ENCODE measurements around the gene CACNA2D4. TPM values are rescaled to one million over a fixed set of nuclear protein-coding genes. Genes with fewer than 3 reads are reported as not detected.
"Not testable (repeated sequence)": the region's sequence is repeated elsewhere in the genome, so short reads cannot be mapped to it uniquely, and the experiment has no call there.

The CACNA2D4 gene
- total and polyA plus RNA-seq, 4 donors: 0.95 to 1.8 (median 1.7) TPM

GRCh38 chr12:1946296-1946695 lies 27.8 kb upstream of the CACNA2D4 start:
- no peaks in the 10 kb centered on the region for H3K27me3 ChIP-seq (ENCODE audit: control insufficient read depth, insufficient read depth, low read length)
- H3K4me1 ChIP-seq (ENCODE audit: control insufficient read depth, insufficient read depth, low read length): peaks cover 4% of the 10 kb centered on the region
- H3K4me3 ChIP-seq (ENCODE audit: low read depth, low read length): no peak overlapping the region
- 85% methylated on average over 3 of the region's 3 CpGs for WGBS (ENCODE audit: insufficient coverage)
- DNase-seq (ENCODE audit: low read depth in 4 of 6, low spot score in 6 of 6): no peak
- H3K9me3 ChIP-seq (ENCODE audit: control insufficient read depth, insufficient read depth, low read length): no peaks in the 10 kb centered on the region
- H3K27ac ChIP-seq (ENCODE audit: low read depth, low read length): no peak overlapping the region
- H3K36me3 ChIP-seq (ENCODE audit: control insufficient read depth, insufficient read depth, low read length): peaks cover 42% of the 10 kb centered on the region

- not testable (repeated sequence) for H3K4me3 ChIP-seq (ENCODE audit: low read depth, low read length); H3K4me1 ChIP-seq (ENCODE audit: control insufficient read depth, insufficient read depth, low read length); DNase-seq (ENCODE audit: low read depth in 4 of 6, low spot score in 6 of 6); H3K27ac ChIP-seq (ENCODE audit: low read depth, low read length); H3K9me3 ChIP-seq (ENCODE audit: control insufficient read depth, insufficient read depth, low read length); H3K27me3 ChIP-seq (ENCODE audit: control insufficient read depth, insufficient read depth, low read length)
- WGBS (ENCODE audit: insufficient coverage): no CpG with 5 or more reads among the region's 5 CpGs
- H3K36me3 ChIP-seq (ENCODE audit: control insufficient read depth, insufficient read depth, low read length): peaks cover 38% of the 10 kb centered on the region
Measured at GRCh38 chr12:1945502-1945901, 27.1 kb upstream of the CACNA2D4 start.

- no peaks in the 10 kb centered on the region for H3K9me3 ChIP-seq (ENCODE audit: control insufficient read depth, insufficient read depth, low read length)
- peaks cover 17% of the 10 kb centered on the region for H3K36me3 ChIP-seq (ENCODE audit: control insufficient read depth, insufficient read depth, low read length)
- 20% methylated on average over 5 of the region's 16 CpGs for WGBS (ENCODE audit: insufficient coverage)
- peak; percentile 80 to 98 (median 88) for DNase-seq (ENCODE audit: low read depth in 4 of 6, low spot score in 6 of 6)
- no peak overlapping the region for H3K4me3 ChIP-seq (ENCODE audit: low read depth, low read length)
- peaks cover 26% of the 10 kb centered on the region for H3K4me1 ChIP-seq (ENCODE audit: control insufficient read depth, insufficient read depth, low read length)
- no peaks in the 10 kb centered on the region for H3K27me3 ChIP-seq (ENCODE audit: control insufficient read depth, insufficient read depth, low read length)
- H3K27ac ChIP-seq (ENCODE audit: low read depth, low read length): peak overlapping the region; percentile 49
Measured at GRCh38 chr12:1939801-1940607, 21.6 kb upstream of the CACNA2D4 start.

- H3K27me3 ChIP-seq (ENCODE audit: control insufficient read depth, insufficient read depth, low read length): no peaks in the 10 kb centered on the region
- H3K36me3 ChIP-seq (ENCODE audit: control insufficient read depth, insufficient read depth, low read length): peaks cover 20% of the 10 kb centered on the region
- no peaks in the 10 kb centered on the region for H3K9me3 ChIP-seq (ENCODE audit: control insufficient read depth, insufficient read depth, low read length)
- WGBS (ENCODE audit: insufficient coverage): 21% methylated on average over 3 of the region's 10 CpGs
- H3K27ac ChIP-seq (ENCODE audit: low read depth, low read length): peak overlapping the region; percentile 49
- peaks cover 26% of the 10 kb centered on the region for H3K4me1 ChIP-seq (ENCODE audit: control insufficient read depth, insufficient read depth, low read length)
- no peak overlapping the region for H3K4me3 ChIP-seq (ENCODE audit: low read depth, low read length)
- DNase-seq (ENCODE audit: low read depth in 4 of 6, low spot score in 6 of 6): no peak
Measured at GRCh38 chr12:1939331-1939730, 20.9 kb upstream of the CACNA2D4 start.

- Histone ChIP-seq H3K36me3 (ENCODE audit: control insufficient read depth, insufficient read depth, low read length) (peaks cover 20% of the 10 kb centered on the region), H3K9me3 (ENCODE audit: control insufficient read depth, insufficient read depth, low read length) (no peaks in the 10 kb centered on the region), H3K4me3 (ENCODE audit: low read depth, low read length) (no peak overlapping the region), H3K27me3 (ENCODE audit: control insufficient read depth, insufficient read depth, low read length) (no peaks in the 10 kb centered on the region), H3K27ac (ENCODE audit: low read depth, low read length) (no peak overlapping the region), H3K4me1 (ENCODE audit: control insufficient read depth, insufficient read depth, low read length) (peaks cover 36% of the 10 kb centered on the region)
- peak in 1 of 6 donors; percentile 24 for DNase-seq (ENCODE audit: low read depth in 4 of 6, low spot score in 6 of 6)
- 60% methylated on average over 4 of the region's 12 CpGs for WGBS (ENCODE audit: insufficient coverage)
Measured at GRCh38 chr12:1937481-1938224, 19.2 kb upstream of the CACNA2D4 start.

- H3K27me3 ChIP-seq (ENCODE audit: control insufficient read depth, insufficient read depth, low read length): no peaks in the 10 kb centered on the region
- H3K4me3 ChIP-seq (ENCODE audit: low read depth, low read length): no peak overlapping the region
- H3K27ac ChIP-seq (ENCODE audit: low read depth, low read length): peak overlapping the region; percentile 29
- H3K36me3 ChIP-seq (ENCODE audit: control insufficient read depth, insufficient read depth, low read length): peaks cover 20% of the 10 kb centered on the region
- H3K9me3 ChIP-seq (ENCODE audit: control insufficient read depth, insufficient read depth, low read length): no peaks in the 10 kb centered on the region
- peak in 2 of 6 donors; percentile 72 to 91 for DNase-seq (ENCODE audit: low read depth in 4 of 6, low spot score in 6 of 6)
- 50% methylated on average over 21 of the region's 25 CpGs for WGBS (ENCODE audit: insufficient coverage)
- H3K4me1 ChIP-seq (ENCODE audit: control insufficient read depth, insufficient read depth, low read length): peaks cover 43% of the 10 kb centered on the region
Measured at GRCh38 chr12:1936406-1937320, 18.2 kb upstream of the CACNA2D4 start.

GRCh38 chr12:1935700-1936378 lies 17.4 kb upstream of the CACNA2D4 start:
- Histone ChIP-seq H3K9me3 (ENCODE audit: control insufficient read depth, insufficient read depth, low read length) (no peaks in the 10 kb centered on the region), H3K4me1 (ENCODE audit: control insufficient read depth, insufficient read depth, low read length) (peaks cover 43% of the 10 kb centered on the region), H3K27me3 (ENCODE audit: control insufficient read depth, insufficient read depth, low read length) (no peaks in the 10 kb centered on the region), H3K4me3 (ENCODE audit: low read depth, low read length) (no peak overlapping the region), H3K36me3 (ENCODE audit: control insufficient read depth, insufficient read depth, low read length) (peaks cover 23% of the 10 kb centered on the region), H3K27ac (ENCODE audit: low read depth, low read length) (no peak overlapping the region)
- 66% methylated on average over 14 of the region's 21 CpGs for WGBS (ENCODE audit: insufficient coverage)
- DNase-seq (ENCODE audit: low read depth in 4 of 6, low spot score in 6 of 6): no peak

GRCh38 chr12:1935242-1935641 lies 16.8 kb upstream of the CACNA2D4 start:
- H3K27ac ChIP-seq (ENCODE audit: low read depth, low read length): no peak overlapping the region
- H3K4me1 ChIP-seq (ENCODE audit: control insufficient read depth, insufficient read depth, low read length): peaks cover 43% of the 10 kb centered on the region
- H3K27me3 ChIP-seq (ENCODE audit: control insufficient read depth, insufficient read depth, low read length): peaks cover under 1% of the 10 kb centered on the region
- WGBS (ENCODE audit: insufficient coverage): 94% methylated on average over 6 of the region's 10 CpGs
- H3K4me3 ChIP-seq (ENCODE audit: low read depth, low read length): no peak overlapping the region
- H3K9me3 ChIP-seq (ENCODE audit: control insufficient read depth, insufficient read depth, low read length): no peaks in the 10 kb centered on the region
- no peak for DNase-seq (ENCODE audit: low read depth in 4 of 6, low spot score in 6 of 6)
- H3K36me3 ChIP-seq (ENCODE audit: control insufficient read depth, insufficient read depth, low read length): peaks cover 24% of the 10 kb centered on the region

GRCh38 chr12:1934831-1935230 lies 16.4 kb upstream of the CACNA2D4 start:
- Histone ChIP-seq H3K36me3 (ENCODE audit: control insufficient read depth, insufficient read depth, low read length) (peaks cover 24% of the 10 kb centered on the region), H3K9me3 (ENCODE audit: control insufficient read depth, insufficient read depth, low read length) (no peaks in the 10 kb centered on the region), H3K4me3 (ENCODE audit: low read depth, low read length) (no peak overlapping the region), H3K4me1 (ENCODE audit: control insufficient read depth, insufficient read depth, low read length) (peaks cover 42% of the 10 kb centered on the region), H3K27ac (ENCODE audit: low read depth, low read length) (no peak overlapping the region), H3K27me3 (ENCODE audit: control insufficient read depth, insufficient read depth, low read length) (peaks cover 2% of the 10 kb centered on the region)
- DNase-seq (ENCODE audit: low read depth in 4 of 6, low spot score in 6 of 6): no peak
- 94% methylated on average over 12 of the region's 12 CpGs for WGBS (ENCODE audit: insufficient coverage)
